ENCODE results near the gene AFF3. TPM values are rescaled to one million over a fixed set of nuclear protein-coding genes. Genes with fewer than 3 reads are reported as not detected.

Gene AFF3
- total and polyA plus RNA-seq, 2 of the 4 experiments (the other 2 are of a cell fraction) = 12.9 to 14.3 TPM

DNA sequence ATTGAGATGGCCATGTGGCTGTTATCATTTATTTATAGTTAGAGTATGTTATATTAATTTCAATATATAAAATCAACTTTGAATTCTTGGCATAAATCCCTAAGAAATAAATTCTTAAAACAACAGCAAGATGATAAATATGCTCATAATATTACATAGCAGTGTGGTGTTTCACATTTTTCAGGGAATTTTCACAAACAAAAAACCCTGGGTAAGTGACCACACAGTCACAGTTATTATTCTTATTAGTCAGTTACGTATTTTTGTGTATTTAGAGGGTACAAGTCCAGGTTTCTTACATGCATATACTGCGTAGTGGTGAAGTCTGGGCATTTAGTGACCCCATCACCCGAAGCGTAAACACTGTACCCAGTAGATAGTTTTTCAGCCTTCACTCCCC lies 363.1 kb downstream of the AFF3 start:
- WGBS, 2 experiments (ENCODE audit: extremely low coverage in 2 of 2, insufficient read length in 1 of 2) = no CpG with 5 or more reads among the region's 4 CpGs
- Histone ChIP-seq H4K91ac (ENCODE audit: insufficient read depth, low read depth, low read length) (no peak overlapping the region), H3K56ac (ENCODE audit: extremely low read depth, insufficient read depth, low read length) (no peak overlapping the region), H2AK5ac (ENCODE audit: low read depth, low read length) (no peak overlapping the region), H4K20me1 (ENCODE audit: insufficient read depth, low read length) (no peaks in the 10 kb centered on the region), H2AK9ac (replicated peaks; ENCODE audit: low read depth, low read length, poor library complexity) (no peak overlapping the region), H2AFZ (replicated peaks; ENCODE audit: low read length, poor library complexity) (no peak overlapping the region), H4K8ac (ENCODE audit: low read depth in 2 of 2, low read length in 2 of 2) (no peak overlapping the region), H3K9me1 (ENCODE audit: insufficient read depth, low read length) (peaks cover 12% of the 10 kb centered on the region), H3K4me1 (ENCODE audit: control insufficient read depth, insufficient read depth, low read length) (peaks cover 9% of the 10 kb centered on the region), H3K27ac (ENCODE audit: insufficient read depth, low read length) (no peak overlapping the region), H3K4me2 (ENCODE audit: low read depth, low read length) (no peak overlapping the region), H3K9ac (ENCODE audit: low read depth, low read length) (no peak overlapping the region), H4K5ac (ENCODE audit: low read depth, low read length) (no peak overlapping the region), H3K4ac (ENCODE audit: low read depth, low read length) (no peak overlapping the region), H3K79me1 (ENCODE audit: low read depth in 1 of 2, low read length in 2 of 2) (peaks cover 21 to 23% of the 10 kb centered on the region in 2 experiments; a peak in 3 of 4 replicates), H2BK5ac (ENCODE audit: low read depth, low read length, poor library complexity, severe bottlenecking) (no peak overlapping the region), H2BK120ac (ENCODE audit: low read depth, low read length) (no peak overlapping the region), H3K14ac (replicated peaks; ENCODE audit: low read depth, low read length) (no peak overlapping the region), H3K27me3 (ENCODE audit: control insufficient read depth, insufficient read depth, low read length) (no peaks in the 10 kb centered on the region), H3K4me3 (ENCODE audit: insufficient read depth, low read depth, low read length) (no peak overlapping the region), H3K36me3 (ENCODE audit: control insufficient read depth, insufficient read depth, low read length) (peaks cover 6% of the 10 kb centered on the region; the same call in 1 of the 2 replicates), H3K9me3 (ENCODE audit: control insufficient read depth, insufficient read depth, low read length) (peaks cover 7% of the 10 kb centered on the region), H3K18ac (ENCODE audit: low read depth, low read length) (no peak overlapping the region), H3K23ac (ENCODE audit: low read depth, low read length) (no peak overlapping the region), H2BK20ac (ENCODE audit: low read depth, low read length) (no peak overlapping the region), H2BK15ac (ENCODE audit: low read depth, low read length) (no peak overlapping the region)
- ATAC-seq (ENCODE audit: low read depth) (no peak), DNase-seq (no peak)
- TF ChIP-seq MXI1 (IDR thresholded peaks at IDR 0.05; ENCODE audit: borderline replicate concordance, low read depth, low read length) (no peak), FOS (IDR thresholded peaks at IDR 0.05; ENCODE audit: low read depth, low read length) (no peak), NFE2L2 (IDR thresholded peaks at IDR 0.05; ENCODE audit: low read depth, low read length) (no peak), BHLHE40 (IDR thresholded peaks at IDR 0.05; ENCODE audit: low read depth, low read length) (no peak), POLR2A (IDR thresholded peaks at IDR 0.05; ENCODE audit: low read depth, low read length) (no peak), RAD21 (IDR thresholded peaks at IDR 0.05; ENCODE audit: low read length) (no peak), MAFK (IDR thresholded peaks at IDR 0.05; ENCODE audit: low read depth, low read length) (no peak), MAZ (IDR thresholded peaks at IDR 0.05; ENCODE audit: borderline replicate concordance, low read depth, low read length) (no peak), RFX5 (IDR thresholded peaks at IDR 0.05; ENCODE audit: low read depth, low read length) (no peak), CHD1 (IDR thresholded peaks at IDR 0.05; ENCODE audit: low read depth, low read length) (no peak), CEBPB (IDR thresholded peaks at IDR 0.05; ENCODE audit: low read depth, low read length) (no peak), SMC3 (IDR thresholded peaks at IDR 0.05; ENCODE audit: low read depth, low read length) (no peak)
- TF ChIP-seq, protein P1, sequence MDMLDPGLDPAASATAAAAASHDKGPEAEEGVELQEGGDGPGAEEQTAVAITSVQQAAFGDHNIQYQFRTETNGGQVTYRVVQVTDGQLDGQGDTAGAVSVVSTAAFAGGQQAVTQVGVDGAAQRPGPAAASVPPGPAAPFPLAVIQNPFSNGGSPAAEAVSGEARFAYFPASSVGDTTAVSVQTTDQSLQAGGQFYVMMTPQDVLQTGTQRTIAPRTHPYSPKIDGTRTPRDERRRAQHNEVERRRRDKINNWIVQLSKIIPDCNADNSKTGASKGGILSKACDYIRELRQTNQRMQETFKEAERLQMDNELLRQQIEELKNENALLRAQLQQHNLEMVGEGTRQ (IDR thresholded peaks at IDR 0.05; ENCODE audit: low read depth, low read length) = no peak
- TF ChIP-seq, protein P2, sequence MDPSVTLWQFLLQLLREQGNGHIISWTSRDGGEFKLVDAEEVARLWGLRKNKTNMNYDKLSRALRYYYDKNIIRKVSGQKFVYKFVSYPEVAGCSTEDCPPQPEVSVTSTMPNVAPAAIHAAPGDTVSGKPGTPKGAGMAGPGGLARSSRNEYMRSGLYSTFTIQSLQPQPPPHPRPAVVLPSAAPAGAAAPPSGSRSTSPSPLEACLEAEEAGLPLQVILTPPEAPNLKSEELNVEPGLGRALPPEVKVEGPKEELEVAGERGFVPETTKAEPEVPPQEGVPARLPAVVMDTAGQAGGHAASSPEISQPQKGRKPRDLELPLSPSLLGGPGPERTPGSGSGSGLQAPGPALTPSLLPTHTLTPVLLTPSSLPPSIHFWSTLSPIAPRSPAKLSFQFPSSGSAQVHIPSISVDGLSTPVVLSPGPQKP (IDR thresholded peaks at IDR 0.05; ENCODE audit: borderline replicate concordance, low read depth, low read length) = no peak
- TF ChIP-seq, protein P3, sequence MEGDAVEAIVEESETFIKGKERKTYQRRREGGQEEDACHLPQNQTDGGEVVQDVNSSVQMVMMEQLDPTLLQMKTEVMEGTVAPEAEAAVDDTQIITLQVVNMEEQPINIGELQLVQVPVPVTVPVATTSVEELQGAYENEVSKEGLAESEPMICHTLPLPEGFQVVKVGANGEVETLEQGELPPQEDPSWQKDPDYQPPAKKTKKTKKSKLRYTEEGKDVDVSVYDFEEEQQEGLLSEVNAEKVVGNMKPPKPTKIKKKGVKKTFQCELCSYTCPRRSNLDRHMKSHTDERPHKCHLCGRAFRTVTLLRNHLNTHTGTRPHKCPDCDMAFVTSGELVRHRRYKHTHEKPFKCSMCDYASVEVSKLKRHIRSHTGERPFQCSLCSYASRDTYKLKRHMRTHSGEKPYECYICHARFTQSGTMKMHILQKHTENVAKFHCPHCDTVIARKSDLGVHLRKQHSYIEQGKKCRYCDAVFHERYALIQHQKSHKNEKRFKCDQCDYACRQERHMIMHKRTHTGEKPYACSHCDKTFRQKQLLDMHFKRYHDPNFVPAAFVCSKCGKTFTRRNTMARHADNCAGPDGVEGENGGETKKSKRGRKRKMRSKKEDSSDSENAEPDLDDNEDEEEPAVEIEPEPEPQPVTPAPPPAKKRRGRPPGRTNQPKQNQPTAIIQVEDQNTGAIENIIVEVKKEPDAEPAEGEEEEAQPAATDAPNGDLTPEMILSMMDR (conservative IDR thresholded peaks at IDR 0.05; ENCODE audit: low read depth, low read length) = no peak
- ChIA-PET CTCF (no interaction called here), POLR2A (ENCODE audit: unreplicated experiment) (no interaction called here)
- no TSS peak for BruUV-seq (replicated peaks)
- intact Hi-C loops (cut with micrococcal nuclease) (no loop called here), dilution Hi-C loops (cut with HindIII; ENCODE audit: low sequenced_read_pairs, unreplicated experiment) (no loop called here), in situ Hi-C loops (cut with MboI; ENCODE audit: low sequenced_read_pairs) (no loop called here)

All from IMR-90 (cell line).